GM21360 (cell line): ENCODE data around the gene GRIK1.

Experiments
- ATAC-seq: cut with Tn5 transposase; IDR thresholded peaks from one replicate; pipeline ENCODE4 v1.9.1; 2021; ENCODE audit warnings: mild to moderate bottlenecking, moderate library complexity; ENCODE audit not compliant: unreplicated experiment

Gene GRIK1

DNA sequence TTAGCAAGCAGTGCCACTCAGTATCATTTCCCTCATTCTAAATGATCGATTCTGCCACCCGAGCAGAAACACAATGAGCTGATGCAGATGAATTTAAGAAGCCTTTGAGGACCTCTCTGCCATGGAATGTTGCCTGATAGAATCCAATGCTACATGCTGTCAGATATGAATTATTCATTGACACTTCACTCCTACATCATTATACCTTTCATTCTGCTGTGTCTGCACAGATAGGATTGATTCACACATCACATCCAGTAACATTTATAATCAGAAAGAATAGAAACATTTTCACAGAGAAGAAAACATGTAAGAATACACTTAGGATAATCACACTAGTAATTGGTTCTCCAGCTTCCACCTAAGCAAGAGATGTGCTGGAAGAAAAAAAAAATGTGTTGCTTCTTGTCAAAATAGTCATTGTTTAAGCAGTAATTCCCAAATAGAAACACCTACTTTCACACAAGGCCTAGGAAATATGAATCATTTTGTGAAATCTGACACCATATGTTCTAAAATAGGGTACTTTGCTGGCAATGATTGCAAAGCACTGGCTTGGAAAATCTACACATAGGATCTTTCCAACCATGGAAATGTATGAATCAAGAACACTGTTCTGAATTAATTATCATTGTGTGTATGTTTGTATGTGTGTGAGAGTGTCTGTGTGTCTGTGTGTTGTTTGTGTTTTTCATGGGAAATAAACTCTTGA, 110.1 kb downstream of the GRIK1 start:
- no peak for ATAC-seq

GRCh38 chr21:29827647-29828046, 112.1 kb downstream of the GRIK1 start:
- ATAC-seq = no peak

DNA sequence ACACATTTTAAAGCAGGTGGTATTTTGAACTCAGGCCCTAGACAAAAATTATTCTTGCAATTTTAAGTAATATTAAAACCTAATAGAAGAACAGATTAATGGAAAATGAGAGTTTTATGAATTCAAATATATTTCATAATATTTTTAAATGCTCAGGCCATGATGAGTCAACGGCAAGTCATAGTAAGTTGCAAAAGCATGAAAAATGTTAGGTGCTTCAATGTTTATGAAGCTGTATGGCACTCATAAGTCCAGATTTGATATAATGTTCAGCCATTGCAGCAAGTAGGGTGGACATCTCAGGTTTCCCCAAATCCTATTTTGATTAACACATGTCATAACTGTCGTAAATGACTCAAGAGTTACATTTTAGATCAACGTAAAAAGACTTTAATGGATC, 112.6 kb downstream of the GRIK1 start:
- ATAC-seq = no peak

GRCh38 chr21:29826386-29826785, 113.4 kb downstream of the GRIK1 start:
- ATAC-seq = no peak

DNA sequence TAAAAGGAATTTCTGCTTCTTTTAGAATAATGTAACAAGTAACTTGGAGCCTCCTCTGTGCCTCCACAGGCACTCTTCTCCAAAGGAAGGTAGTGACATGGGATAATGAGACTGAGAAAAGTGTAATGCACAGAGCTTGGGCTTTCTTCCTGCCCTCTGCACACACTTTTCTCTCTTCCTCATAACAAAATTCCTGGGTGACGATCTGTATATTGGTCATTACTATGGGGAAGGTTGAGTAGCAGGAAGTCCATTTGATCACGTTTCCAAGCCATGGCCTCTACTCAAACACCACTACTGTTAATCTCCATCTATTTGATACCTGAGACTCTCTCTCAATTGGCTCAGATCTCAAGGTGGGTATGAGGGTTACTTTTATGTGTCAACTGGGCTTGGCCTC, 113.9 kb downstream of the GRIK1 start:
- no peak for ATAC-seq

GRCh38 chr21:29825345-29825744, 114.5 kb downstream of the GRIK1 start:
- no peak for ATAC-seq

GRCh38 chr21:29822064-29822463, 117.7 kb downstream of the GRIK1 start:
- no peak for ATAC-seq

- ATAC-seq = no peak
These were observed 118.6 kb downstream of the GRIK1 start for GRCh38 chr21:29821230-29821629.

DNA sequence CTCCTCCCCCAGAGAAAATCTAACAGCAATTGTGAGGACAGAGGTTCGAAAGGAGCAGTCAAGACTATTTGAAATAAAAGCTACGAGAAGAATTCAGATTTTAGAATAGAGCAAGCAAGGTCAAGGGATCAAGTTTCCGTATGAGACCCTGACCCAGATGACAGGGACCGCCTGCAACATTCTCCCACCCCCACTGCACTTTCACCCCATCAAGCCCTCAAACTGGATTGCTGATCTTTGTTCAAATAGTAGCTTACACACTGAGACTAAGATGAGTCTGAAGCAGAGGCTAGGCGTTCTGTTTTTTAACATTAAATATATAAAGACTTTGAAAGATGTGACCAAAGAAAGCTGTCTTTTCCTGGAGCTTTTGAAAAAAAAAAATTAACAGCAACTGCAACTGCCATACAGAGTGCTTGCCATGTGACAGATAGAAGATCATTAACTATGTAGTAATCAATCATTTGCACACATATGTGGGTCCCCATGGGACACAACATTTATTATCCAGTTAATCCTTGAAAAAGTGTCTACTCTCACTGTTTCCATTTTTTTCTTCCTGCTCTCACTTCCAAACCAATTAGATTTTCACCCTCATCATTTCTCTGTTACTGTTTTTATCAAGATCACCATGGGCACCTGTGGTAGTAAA, 120.0 kb downstream of the GRIK1 start:
- ATAC-seq = no peak

GRCh38 chr21:29818383-29818921, 121.3 kb downstream of the GRIK1 start:
- no peak for ATAC-seq

DNA sequence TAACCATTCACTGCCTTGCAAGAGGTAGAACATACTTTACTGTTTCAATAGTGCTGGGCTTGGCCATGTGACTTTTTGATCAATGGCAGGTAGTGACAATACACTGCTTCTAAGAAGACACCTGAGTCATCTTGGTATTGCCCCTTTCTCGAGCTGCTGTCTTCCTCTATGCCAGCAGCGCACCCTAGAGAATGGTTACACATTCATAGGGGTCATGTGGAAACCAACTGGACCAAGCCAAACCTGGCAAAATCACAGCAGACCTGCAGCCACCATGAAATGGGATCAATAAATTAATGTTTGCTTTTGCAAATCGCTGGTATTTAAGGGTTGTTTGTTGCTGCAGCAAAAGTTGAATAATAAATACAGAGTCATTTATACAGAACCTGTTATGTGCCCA, 122.3 kb downstream of the GRIK1 start:
- ATAC-seq = no peak

GRCh38 chr21:29812947-29813346, 126.8 kb downstream of the GRIK1 start:
- ATAC-seq = no peak

DNA sequence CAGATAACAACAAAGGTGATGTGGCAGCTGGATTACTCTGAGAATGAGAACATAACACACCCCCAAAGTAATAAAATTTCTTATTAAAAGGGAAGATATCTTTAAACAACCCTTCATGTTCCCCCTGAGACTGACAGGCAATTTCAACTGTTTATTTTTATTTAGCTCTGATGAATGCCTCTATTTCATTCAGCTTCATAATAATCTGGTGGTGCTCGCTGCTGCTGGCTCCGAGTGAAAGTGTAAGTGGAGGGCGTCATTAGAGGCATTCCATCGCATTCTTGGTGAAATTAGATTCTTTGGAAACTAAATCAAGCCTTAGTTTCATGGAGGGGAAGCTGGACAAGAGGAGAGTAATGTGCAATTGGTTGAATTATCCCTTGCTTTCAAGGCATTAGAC, 128.9 kb downstream of the GRIK1 start:
- no peak for ATAC-seq

DNA sequence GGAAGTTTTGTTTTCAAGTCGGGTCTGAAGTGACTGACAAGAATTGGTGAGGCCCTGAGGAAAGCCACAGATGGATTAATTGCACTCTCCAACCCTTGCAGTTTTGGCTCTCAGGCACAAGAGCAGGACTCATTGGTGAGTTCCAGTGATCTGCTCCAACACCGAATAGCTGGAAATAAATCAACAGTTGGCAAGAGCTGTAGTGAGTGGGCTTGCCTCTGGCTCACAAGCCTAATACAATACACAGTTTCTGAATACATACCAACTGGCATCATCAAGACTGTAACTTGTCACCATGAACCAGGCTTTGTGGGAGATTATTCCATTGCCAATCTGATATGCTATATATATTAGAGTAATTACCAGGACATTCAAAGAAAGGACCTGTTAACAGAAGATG, 131.6 kb downstream of the GRIK1 start:
- no peak for ATAC-seq

DNA sequence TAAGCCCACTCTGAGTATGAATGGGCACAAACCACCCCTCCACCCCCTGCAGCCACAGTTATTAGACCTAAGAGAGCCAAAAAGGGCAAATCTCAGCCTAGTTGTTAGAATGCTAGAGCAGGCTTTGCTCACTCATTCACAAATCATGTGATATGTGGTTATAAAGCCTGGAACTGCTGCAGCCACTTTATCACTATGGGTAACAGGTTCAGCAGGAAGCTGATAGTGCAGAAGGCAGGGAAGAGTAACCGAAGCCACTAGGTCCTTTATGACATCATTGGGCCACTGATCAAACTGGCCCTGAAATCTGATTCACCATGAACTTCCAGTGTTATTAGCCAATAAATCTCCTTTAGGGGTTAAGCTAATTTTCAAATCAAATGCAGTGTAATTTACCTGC, 134.7 kb downstream of the GRIK1 start:
- no peak for ATAC-seq

- ATAC-seq = no peak
These were observed 136.6 kb downstream of the GRIK1 start for GRCh38 chr21:29803191-29803590.

- ATAC-seq = no peak
These were observed 138.7 kb downstream of the GRIK1 start for GRCh38 chr21:29801122-29801521.

DNA sequence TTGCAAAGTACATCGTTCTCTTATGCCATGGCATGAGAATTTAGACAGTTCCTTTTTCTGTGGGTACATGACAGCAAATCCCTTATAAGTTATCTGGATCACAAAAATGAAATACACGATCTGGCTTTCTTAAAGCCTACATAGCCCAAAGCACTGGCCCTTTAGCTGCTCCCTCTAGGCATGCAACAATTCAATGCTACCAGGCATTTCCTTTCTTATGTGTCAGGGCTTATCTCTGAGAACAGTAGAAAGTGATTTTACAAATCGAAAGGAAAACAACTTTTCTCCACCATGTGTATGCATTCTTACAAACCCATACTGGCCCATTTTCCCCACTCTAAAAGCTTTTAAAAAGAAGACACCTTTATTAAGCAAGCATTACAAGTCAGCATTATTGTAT, 139.7 kb downstream of the GRIK1 start:
- no peak for ATAC-seq

- no peak for ATAC-seq
These were observed 141.0 kb downstream of the GRIK1 start for GRCh38 chr21:29798840-29799239.

DNA sequence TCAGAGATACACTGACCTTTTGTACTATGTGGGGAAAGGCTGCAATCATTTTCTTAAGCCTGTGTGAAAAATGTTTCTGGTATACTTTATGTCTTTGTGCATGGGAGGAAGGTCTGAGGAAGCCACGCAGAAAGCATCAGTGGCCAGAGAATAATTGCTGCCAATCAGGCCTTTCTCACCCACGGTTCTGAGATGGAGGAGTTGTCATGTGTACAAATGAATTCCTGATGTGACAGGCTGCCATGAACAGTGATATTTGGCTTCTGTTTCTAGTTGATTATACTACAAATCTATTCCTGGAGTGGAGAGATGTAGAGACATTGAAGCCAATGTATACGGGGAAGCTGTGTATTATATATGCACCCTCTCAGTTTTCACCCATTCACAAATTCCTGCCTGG, 142.6 kb downstream of the GRIK1 start:
- ATAC-seq = no peak

- no peak for ATAC-seq
These were observed 146.1 kb downstream of the GRIK1 start for GRCh38 chr21:29793712-29794111.

GRCh38 chr21:29789393-29789792, 150.4 kb downstream of the GRIK1 start:
- no peak for ATAC-seq

- no peak for ATAC-seq
These were observed 151.0 kb downstream of the GRIK1 start for GRCh38 chr21:29788752-29789151.
